OCI-LY7 (cell line): ENCODE measurements around the gene CARS1. TPM values are rescaled to one million over a fixed set of nuclear protein-coding genes. Genes with fewer than 3 reads are reported as not detected.

Experiments
- BruUV-seq: library from RNA; stranded (reverse); fragments of 400-500 nt; replicated peaks from 2 replicates; lab custom pipeline; 2021; lab: Mats Ljungman, UMichigan
- CTCF ChIA-PET: fragments of 300-600 bp; sonication (Branson Sonifier 250); formaldehyde crosslinking; loops from one replicate; lab custom pipeline; 2022; ENCODE audit warnings: antibody characterized with exemption; ENCODE audit not compliant: unreplicated experiment; lab: Charles Lee
- POLR2A ChIA-PET: fragments of 300-600 bp; sonication (Branson Sonifier 250); formaldehyde crosslinking; loops from one replicate; lab custom pipeline; 2022; ENCODE audit warnings: antibody characterized with exemption; lab: Charles Lee
- DNase-seq: peaks from one replicate; pipeline ENCODE4 v3.0.0-alpha.2; 2015; ENCODE audit warnings: low spot score
- H2AFZ ChIP-seq: fragments of 200-600 bp; sonication (generic), shearing (Covaris generic); 2 replicates; pipeline ENCODE4 v1.6.1; 2014; ENCODE audit warnings: mild to moderate bottlenecking, antibody characterized with exemption, low read length, moderate library complexity
- H3K27ac ChIP-seq: fragments of 200-600 bp; sonication (generic); 2 replicates; pipeline ENCODE4 v1.5.1; 2014; ENCODE audit warnings: mixed run types, low read depth, mild to moderate bottlenecking, moderate library complexity, low read length, inconsistent platforms; ENCODE audit not compliant: poor library complexity, severe bottlenecking
- H3K36me3 ChIP-seq: fragments of 200-600 bp; sonication (generic); 2 replicates; pipeline ENCODE4 v1.6.1; 2014; ENCODE audit warnings: mild to moderate bottlenecking, antibody characterized with exemption, low read length, moderate library complexity, mixed read lengths; ENCODE audit not compliant: insufficient read depth
- H3K4me1 ChIP-seq: fragments of 200-600 bp; sonication (generic); 2 replicates; pipeline ENCODE4 v1.5.1; 2014; ENCODE audit warnings: mild to moderate bottlenecking, low read length; ENCODE audit not compliant: insufficient read depth, poor library complexity, severe bottlenecking
- H3K4me2 ChIP-seq: fragments of 200-600 bp; sonication (generic); 2 replicates; pipeline ENCODE4 v1.6.1; 2014; ENCODE audit warnings: mild to moderate bottlenecking, low read length
- H3K4me3 ChIP-seq: fragments of 200-600 bp; sonication (generic); 2 replicates; pipeline ENCODE4 v1.5.1; 2014; ENCODE audit warnings: mild to moderate bottlenecking, low read depth, low read length; ENCODE audit not compliant: poor library complexity, severe bottlenecking
- H3K79me2 ChIP-seq: fragments of 200-600 bp; sonication (generic); 2 replicates; pipeline ENCODE4 v1.6.1; 2016; ENCODE audit warnings: low read depth, mild to moderate bottlenecking, low read length, moderate library complexity, mixed read lengths; ENCODE audit not compliant: insufficient read depth
- H3K9me2 ChIP-seq: fragments of 200-600 bp; sonication (generic); 2 replicates; pipeline ENCODE4 v1.6.1; 2016; ENCODE audit warnings: mild to moderate bottlenecking, low read length, mixed read lengths; ENCODE audit not compliant: insufficient read depth
- H3K9me3 ChIP-seq: fragments of 200-600 bp; sonication (generic); 2 replicates; pipeline ENCODE4 v1.6.1; 2014; ENCODE audit warnings: mild to moderate bottlenecking, mixed run types, low read length, mixed read lengths
- H4K20me1 ChIP-seq: fragments of 200-600 bp; sonication (generic); 2 replicates; pipeline ENCODE4 v1.6.1; 2014; ENCODE audit warnings: mild to moderate bottlenecking, antibody characterized with exemption, low read length, moderate library complexity, mixed read lengths; ENCODE audit not compliant: insufficient read depth
- CTCF ChIP-seq: fragments of 200-600 bp; sonication (generic); conservative IDR thresholded peaks from 2 replicates; pipeline ENCODE4 v1.5.1; 2014; ENCODE audit warnings: mild to moderate bottlenecking, antibody characterized with exemption, low read length, moderate library complexity, mixed read lengths
- EZH2phosphoT487 ChIP-seq: fragments of 200-600 bp; sonication (generic); IDR thresholded peaks from 2 replicates; pipeline ENCODE4 v1.6.1; 2018; ENCODE audit warnings: low read depth, borderline replicate concordance, mild to moderate bottlenecking, mixed run types, antibody characterized with exemption, low read length, moderate library complexity, mixed read lengths
- intact Hi-C: fragments of 100-400 bp; cut with micrococcal nuclease; formaldehyde crosslinking; loops from one replicate; pipeline ENCODE4 v1.10.0; 2022; ENCODE audit not compliant: unreplicated experiment
- total RNA-seq, 2 experiments: library from RNA; depleted of rRNA in 1 of 2; stranded (reverse); fragments of >200 nt in 1 of 2; shearing (Covaris generic) in 1 of 2; gene quantifications; 2 replicates each; pipeline ENCODE4 v1.2.3, GENCODE V29; 2014 to 2022

Gene CARS1
- total RNA-seq, 2 experiments from 2014 or later, result 58.3 to 88.8 TPM

GRCh38 chr11:2989551-2989950 is 67.7 kb downstream of the CARS1 start:
- ChIA-PET CTCF (interaction anchor here (0.6 kb wide), 1 partner anchor 1142 kb away, joined by 4 read pairs; no protein-coding TSS in a partner anchor), POLR2A (interaction anchor here (0.6 to 2.1 kb wide), 8 partner anchors 8 to 71 kb away, joined by 3 to 9 read pairs (median 4); no protein-coding TSS in a partner anchor)
- Histone ChIP-seq H2AFZ (no peak overlapping the region), H3K4me2 (peak overlapping the region; percentile 76), H3K27ac (peak overlapping the region; percentile 35), H3K9me2 (no peaks in the 10 kb centered on the region), H3K4me3 (peak overlapping the region; percentile 97), H4K20me1 (peaks cover 47% of the 10 kb centered on the region), H3K9me3 (no peaks in the 10 kb centered on the region; the same call in 1 of the 2 replicates), H3K79me2 (peaks cover 73% of the 10 kb centered on the region), H3K4me1 (peaks cover 22% of the 10 kb centered on the region), H3K36me3 (peaks cover 71% of the 10 kb centered on the region)
- intact Hi-C loops, result no loop called here
- TF ChIP-seq EZH2phosphoT487 (no peak), CTCF (no peak)
- no TSS peak for BruUV-seq
- DNase-seq, result peak; percentile 11

- Histone ChIP-seq H3K9me2 (no peaks in the 10 kb centered on the region), H3K4me3 (peak overlapping the region; percentile 97), H3K4me2 (peak overlapping the region; percentile 76), H3K9me3 (no peaks in the 10 kb centered on the region; the same call in 1 of the 2 replicates), H3K36me3 (peaks cover 76% of the 10 kb centered on the region), H4K20me1 (peaks cover 48% of the 10 kb centered on the region), H3K27ac (peak overlapping the region; percentile 35), H3K4me1 (peaks cover 22% of the 10 kb centered on the region), H2AFZ (no peak overlapping the region), H3K79me2 (peaks cover 78% of the 10 kb centered on the region)
- intact Hi-C loops, result no loop called here
- POLR2A ChIA-PET, result interaction anchor here (0.6 to 2.1 kb wide), 7 partner anchors 9 to 71 kb away, joined by 3 to 8 read pairs (median 3); no protein-coding TSS in a partner anchor
- DNase-seq, result peak; percentile 16
- CTCF ChIA-PET, result no interaction called here
- TF ChIP-seq EZH2phosphoT487 (no peak), CTCF (no peak)
- BruUV-seq, result no TSS peak
Measured at GRCh38 chr11:2989006-2989405, 68.2 kb downstream of the CARS1 start.
